Measurements from ENCODE around the gene OR6C2. TPM values are rescaled to one million over a fixed set of nuclear protein-coding genes. Genes with fewer than 3 reads are reported as not detected.
A peak's percentile ranks its signal among the peaks of the same experiment; 100 is the strongest.
"Not testable (repeated sequence)": the region's sequence is repeated elsewhere in the genome, so short reads cannot be mapped to it uniquely, and the experiment has no call there.

Gene OR6C2
- total RNA-seq = not detected
- long read RNA-seq, donor 1 = 0 reads
- long read RNA-seq, donor 2 = 0 reads

- DNase-seq (ENCODE audit: low spot score) = no peak
- intact Hi-C loops (cut with DNase I) = no loop called here
Observed at GRCh38 chr12:55443776-55444175, at the start of gene OR6C2. Gene OR6C2 (plus strand): TSS chr12:55444076. CDS start chr12:55452214, 8,138 bp downstream.

DNA sequence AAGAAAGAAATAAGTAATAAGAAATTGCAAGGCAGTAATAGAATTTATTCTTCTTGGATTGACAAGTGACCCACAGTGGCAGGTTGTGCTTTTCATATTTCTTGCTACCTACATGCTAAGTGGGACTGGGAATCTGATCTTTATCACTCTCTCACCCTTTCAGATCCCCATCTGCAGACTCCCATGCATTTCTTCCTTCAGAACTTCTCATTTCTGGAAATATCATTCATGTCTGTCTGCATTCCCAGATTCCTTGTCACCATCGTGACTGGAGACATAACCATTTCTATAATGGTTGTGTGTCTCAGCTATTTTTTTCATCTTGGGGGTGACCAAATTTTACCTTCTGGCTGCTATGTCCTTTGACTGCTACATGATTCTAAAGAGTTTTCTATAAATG is 47.5 kb upstream of the OR6C2 start:
- DNase-seq (ENCODE audit: low spot score) = no peak
- intact Hi-C loops (cut with DNase I) = no loop called here

- DNase-seq (ENCODE audit: low spot score) = no peak
- intact Hi-C loops (cut with DNase I) = no loop called here
Observed at GRCh38 chr12:55400229-55400628, 43.6 kb upstream of the OR6C2 start, which contains the start of gene OR6C65. Gene OR6C65 (plus strand): TSS chr12:55400529. CDS start chr12:55400529, 0 bp downstream.

DNA sequence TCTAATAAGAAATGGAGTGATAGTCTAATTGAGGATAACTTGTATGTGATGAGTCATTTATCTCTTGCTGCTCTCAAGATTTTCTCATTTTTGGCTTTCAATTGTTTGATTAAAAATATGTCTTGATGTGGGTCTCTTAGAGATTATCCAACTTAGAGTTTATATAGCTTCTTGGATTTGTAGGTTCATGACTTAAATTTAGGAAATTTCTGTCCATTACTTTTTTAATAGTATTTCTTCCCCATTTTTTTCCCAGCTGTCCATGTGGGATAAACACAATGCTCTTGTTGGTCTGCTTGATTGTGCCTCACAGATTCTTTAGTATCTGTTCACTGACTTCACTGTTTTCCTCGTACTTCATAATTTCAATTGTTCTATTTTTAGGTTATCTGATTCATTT is 36.0 kb upstream of the OR6C2 start:
- DNase-seq (ENCODE audit: low spot score) = no peak
- intact Hi-C loops (cut with DNase I) = no loop called here

GRCh38 chr12:55409133-55409532 is 34.7 kb upstream of the OR6C2 start:
- intact Hi-C loops (cut with DNase I); DNase-seq (ENCODE audit: low spot score): not testable (repeated sequence)

DNA sequence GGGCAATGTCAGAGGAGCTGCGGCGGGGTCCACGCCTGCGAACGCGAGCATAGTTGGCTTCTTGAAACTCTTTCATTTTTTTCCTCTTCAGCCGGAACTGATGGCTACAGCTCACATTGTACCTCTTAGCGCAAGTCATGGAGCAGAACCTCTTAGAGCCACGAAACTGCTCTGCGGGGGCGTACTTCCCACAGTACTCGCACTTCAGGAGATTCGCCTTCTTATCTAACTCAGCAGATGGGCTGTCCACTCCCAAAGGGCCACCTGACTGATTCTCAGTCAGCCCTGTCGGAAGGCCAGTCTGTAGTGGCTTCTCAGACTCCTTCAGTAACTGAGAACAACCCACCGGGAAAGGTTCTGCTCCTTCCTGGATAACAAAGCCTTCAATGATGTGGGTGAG is 31.7 kb upstream of the OR6C2 start:
- DNase-seq (ENCODE audit: low spot score); intact Hi-C loops (cut with DNase I): not testable (repeated sequence)

DNA sequence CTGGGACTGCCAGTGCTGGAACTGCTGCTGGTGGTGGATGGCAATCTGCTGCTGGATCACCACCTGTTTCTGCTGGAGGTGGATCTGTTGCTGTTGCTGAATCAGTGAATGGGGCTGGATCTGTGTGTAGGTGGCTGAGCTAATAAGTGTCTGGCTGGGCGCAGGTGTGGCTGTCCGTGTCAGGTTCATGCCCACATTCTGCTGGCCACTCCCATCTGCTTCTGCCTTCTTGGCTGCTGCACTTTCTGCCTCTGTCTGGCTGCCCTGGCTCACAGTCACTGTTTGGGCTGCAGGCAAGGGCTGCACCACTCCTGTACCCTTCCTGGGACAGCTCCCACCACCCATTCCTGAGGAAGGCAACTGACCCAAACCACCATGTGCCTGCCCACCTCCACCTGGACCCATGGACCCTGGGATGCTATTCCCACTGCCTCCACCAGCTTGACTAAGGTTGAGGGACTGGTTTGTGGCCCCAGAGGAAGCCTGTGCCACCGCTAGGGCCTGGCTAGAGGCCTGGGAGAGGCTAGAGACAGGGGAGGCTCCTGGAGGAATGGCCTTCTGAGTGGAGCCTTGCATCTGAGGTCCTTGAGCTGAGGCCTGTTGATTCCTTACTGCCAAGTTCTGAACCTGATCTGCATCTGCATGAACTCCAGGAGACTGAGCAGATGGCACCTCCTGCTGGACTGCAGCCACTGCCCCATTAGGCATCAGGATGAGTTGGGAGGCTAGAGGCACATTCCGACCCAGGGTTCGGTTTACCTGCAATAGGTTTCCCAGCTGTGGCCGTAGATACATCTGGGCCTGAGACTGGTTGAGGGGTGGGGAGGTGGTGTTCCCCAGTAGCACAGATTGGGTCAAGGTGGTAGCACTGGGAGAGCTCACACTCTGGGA is 30.1 kb upstream of the OR6C2 start:
- DNase-seq (ENCODE audit: low spot score); intact Hi-C loops (cut with DNase I): not testable (repeated sequence)

DNA sequence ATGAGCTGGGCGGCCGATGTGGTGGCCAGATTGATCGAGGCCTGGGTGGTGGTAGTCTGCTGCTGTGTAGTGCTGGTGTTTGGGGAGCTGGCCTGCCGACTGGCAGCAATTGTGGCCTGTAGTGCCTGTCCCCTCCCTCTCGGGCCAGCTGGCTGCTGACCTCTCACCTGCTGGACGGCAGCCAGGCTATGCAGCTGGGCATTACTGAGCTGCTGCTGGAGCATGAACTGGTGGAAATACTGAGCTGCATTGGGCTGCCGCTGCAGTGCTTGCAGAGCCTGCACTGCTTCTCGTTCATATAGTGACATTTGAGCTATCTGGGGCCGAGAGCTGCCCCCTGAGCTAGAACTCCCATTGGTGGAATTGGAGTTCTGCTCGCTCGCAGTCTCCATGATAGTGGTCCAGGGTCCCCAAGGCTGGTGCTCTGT is 29.5 kb upstream of the OR6C2 start:
- peak; percentile 44 for DNase-seq (ENCODE audit: low spot score)
- intact Hi-C loops (cut with DNase I) = not testable (repeated sequence)

DNA sequence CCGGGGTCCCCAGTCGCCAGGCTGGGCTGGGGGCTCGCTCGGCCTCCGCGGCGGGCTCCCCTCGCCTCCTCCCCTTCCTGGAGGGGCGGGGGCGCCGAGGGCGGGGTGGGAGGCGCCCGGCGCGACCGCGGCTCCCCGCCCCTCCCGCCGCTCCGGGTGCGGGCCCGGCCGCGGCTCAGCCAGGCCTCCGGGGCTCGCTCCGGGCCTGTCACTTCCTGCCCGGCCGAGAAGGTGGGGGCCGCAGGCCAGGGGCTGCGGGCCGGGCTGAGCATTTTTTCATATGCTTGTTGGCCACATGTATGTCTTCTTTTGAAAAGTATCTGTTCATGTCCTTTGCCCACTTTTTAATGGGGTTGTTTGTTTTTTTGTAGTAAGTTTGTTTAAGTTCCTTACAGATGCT is 29.0 kb upstream of the OR6C2 start:
- DNase-seq (ENCODE audit: low spot score); intact Hi-C loops (cut with DNase I): not testable (repeated sequence)

DNA sequence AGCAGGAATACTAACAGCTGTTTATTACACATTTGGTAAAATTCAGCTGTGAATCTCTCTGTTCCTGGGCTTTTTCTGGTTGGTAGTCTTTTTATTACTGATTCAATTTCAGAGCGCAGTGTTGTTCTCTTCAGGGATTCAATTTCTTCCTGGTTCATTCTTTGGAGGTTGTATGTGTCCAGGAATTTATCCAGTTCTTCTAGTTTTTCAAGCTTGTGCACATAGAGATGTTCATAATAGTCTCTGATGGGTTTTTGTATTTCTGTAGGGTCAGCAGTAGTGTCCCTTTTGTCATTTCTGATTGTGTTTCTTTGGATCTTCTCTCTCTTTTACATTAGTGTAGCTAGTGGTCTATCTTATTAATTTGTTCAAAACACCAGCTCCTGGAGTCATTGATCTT is 26.9 kb upstream of the OR6C2 start:
- intact Hi-C loops (cut with DNase I) = no loop called here
- DNase-seq (ENCODE audit: low spot score) = no peak

DNA sequence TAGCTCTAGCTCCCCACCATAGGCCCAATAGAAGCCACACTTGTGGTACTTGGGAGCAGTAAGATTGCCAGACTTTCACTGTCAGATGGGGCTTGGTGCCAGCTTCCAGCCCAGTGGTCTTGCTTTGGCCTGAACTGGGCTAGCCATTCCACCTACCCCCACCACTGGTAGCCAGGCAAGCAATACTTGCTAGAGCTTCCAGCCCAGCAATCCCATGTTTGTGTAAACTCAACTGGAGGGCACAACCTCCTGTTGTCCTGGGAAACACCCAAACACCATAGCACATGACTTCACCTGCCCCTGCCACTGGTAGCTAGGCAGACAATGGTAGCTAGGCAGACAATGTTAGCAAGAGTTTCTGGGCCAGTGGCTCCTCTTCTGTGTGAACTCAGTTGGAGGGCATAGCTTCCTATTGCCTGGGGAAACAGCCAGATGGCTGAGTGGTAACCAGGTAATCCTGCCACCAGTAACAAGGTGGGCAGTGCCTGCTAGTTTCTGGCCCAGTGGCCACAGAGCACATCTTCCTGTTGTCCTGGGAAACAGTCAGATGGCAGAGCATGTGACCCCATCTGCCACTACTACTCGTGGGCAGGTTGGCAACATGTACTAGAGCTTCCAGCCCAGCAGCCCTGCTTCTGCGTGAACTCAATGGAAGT is 23.4 kb upstream of the OR6C2 start:
- intact Hi-C loops (cut with DNase I) = no loop called here
- DNase-seq (ENCODE audit: low spot score) = no peak

- no peak for DNase-seq (ENCODE audit: low spot score)
- intact Hi-C loops (cut with DNase I) = no loop called here
Observed at GRCh38 chr12:55425954-55426353, 17.9 kb upstream of the OR6C2 start, which contains the start of gene OR6C76. Gene OR6C76 (plus strand): TSS chr12:55426254. CDS start chr12:55426254, 0 bp downstream.

DNA sequence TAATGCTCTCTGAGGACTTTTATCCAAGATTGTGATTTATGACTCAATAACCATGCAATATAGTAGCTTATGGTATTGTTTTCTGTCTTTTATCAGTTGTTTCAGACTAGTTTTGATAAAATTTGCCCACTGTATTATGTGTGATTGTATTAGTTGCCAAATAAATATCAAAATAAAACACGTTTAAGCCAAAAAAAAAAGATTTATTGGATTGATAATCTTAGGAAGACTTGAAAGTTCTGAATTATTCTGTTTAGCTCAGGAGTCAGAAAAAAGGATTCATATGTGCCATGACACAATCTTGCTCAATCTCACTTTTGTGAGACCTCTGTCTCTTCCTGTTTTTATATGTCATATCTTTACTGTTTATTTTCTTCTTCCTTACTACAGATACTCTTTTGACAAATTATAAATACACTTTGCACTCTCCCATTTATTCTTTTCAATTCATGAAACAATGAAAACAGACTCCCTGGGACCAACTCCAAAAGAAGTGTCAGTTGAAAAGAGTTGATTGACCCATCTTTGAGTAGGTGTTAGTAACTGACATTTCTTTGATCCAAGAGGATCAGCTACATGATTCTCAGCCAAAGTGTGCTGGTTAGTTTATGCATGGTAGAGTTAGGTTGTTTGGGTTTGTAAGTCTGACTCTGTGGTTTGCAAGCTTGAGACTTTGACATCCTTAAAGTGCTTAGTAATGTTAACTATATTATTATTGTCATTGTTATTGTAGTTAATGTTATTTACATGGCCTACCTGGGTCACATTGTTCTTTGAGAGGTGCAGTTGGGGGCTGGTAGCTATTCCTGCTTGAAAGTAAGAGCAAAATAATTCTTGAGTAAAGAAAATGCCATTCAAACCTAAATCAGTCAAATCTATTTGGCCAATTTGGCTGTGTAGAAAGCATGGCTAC is 15.3 kb upstream of the OR6C2 start:
- DNase-seq (ENCODE audit: low spot score) = no peak
- intact Hi-C loops (cut with DNase I) = no loop called here

- intact Hi-C loops (cut with DNase I); DNase-seq (ENCODE audit: low spot score): not testable (repeated sequence)
Observed at GRCh38 chr12:55441233-55441632, 2.6 kb upstream of the OR6C2 start.

GRCh38 chr12:55445357-55445756 is 1.5 kb downstream of the OR6C2 start:
- DNase-seq (ENCODE audit: low spot score) = no peak
- intact Hi-C loops (cut with DNase I) = no loop called here

- intact Hi-C loops (cut with DNase I) = no loop called here
- DNase-seq (ENCODE audit: low spot score) = no peak
Observed at GRCh38 chr12:55446326-55446725, 2.5 kb downstream of the OR6C2 start.

DNA sequence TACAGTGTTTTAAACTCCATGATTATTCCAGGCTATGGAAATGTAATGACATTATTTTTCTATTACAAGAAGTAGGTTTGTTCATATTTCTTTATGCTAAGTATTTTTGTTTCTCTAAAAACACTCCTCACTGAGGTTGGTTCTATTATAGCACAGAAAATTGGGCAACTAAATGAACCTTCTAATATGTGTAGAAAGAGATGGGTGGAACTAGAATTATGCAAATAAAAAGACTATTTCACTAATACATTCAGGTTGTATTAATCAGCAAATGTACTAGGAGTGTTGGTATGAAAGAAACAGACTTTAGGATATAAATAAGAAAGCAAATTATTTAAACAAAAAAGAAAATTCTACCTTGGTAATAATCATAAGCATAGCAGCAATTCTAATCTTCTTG is 4.9 kb downstream of the OR6C2 start:
- no peak for DNase-seq (ENCODE audit: low spot score)
- intact Hi-C loops (cut with DNase I) = no loop called here

DNA sequence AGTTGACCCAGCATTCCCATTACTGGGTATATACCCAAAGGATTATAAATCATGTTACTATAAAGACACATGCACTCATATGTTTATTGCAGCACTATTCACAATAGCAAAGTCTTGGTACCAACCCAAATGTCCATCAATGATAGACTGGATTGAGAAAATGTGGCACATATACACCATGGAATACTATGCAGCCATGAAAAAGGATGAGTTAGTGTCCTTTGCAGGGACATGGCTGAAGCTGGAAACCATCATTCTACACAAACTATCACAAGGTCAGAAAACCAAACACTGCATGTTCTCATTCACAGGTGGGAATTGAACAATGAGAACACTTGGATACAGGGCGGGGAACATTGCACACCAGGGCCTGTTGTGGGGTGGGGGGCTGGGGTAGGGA is 21.1 kb downstream of the OR6C2 start:
- intact Hi-C loops (cut with DNase I); DNase-seq (ENCODE audit: low spot score): not testable (repeated sequence)

GRCh38 chr12:55467836-55468235 is 24.0 kb downstream of the OR6C2 start:
- intact Hi-C loops (cut with DNase I) = no loop called here
- DNase-seq (ENCODE audit: low spot score) = no peak
